Mesenteric fat pad (tissue), 1 donor: ENCODE measurements around the gene TMIE. TPM values are rescaled to one million over a fixed set of nuclear protein-coding genes. Genes with fewer than 3 reads are reported as not detected.

Experiments used
- DNase-seq: peaks from one replicate; pipeline ENCODE4 v3.0.0-alpha.2; 2020; ENCODE audit warnings: low spot score
- total RNA-seq: library from RNA; stranded (reverse); fragmentation: NEBNext Ultra II Directional; extraction: Animal tissue kit (Norgen Biotek cat#: 25700); gene quantifications from one replicate; pipeline ENCODE4 v1.2.1, GENCODE V29; 2021
- donor health status: DM: yes; HTN: yes; CAD: no.

Gene TMIE
- total RNA-seq, 1 donor from 2014 or later = 0.19 TPM

GRCh38 chr3:46668591-46668990 lies 32.6 kb upstream of the TMIE start:
- peak; percentile 74 for DNase-seq

- peak; percentile 87 for DNase-seq
Observed at GRCh38 chr3:46669191-46669999, 31.8 kb upstream of the TMIE start.

- DNase-seq = peak; percentile 71
Observed at GRCh38 chr3:46670000-46670890, 30.9 kb upstream of the TMIE start.

GRCh38 chr3:46670891-46671427 lies 30.2 kb upstream of the TMIE start:
- DNase-seq = peak; percentile 68

GRCh38 chr3:46671541-46672348 lies 29.4 kb upstream of the TMIE start:
- DNase-seq = peak; percentile 81

GRCh38 chr3:46672349-46672695 lies 28.9 kb upstream of the TMIE start:
- DNase-seq = no peak

GRCh38 chr3:46673151-46674030 lies 27.8 kb upstream of the TMIE start:
- DNase-seq = peak; percentile 82

GRCh38 chr3:46674031-46674845 lies 27.0 kb upstream of the TMIE start:
- DNase-seq = peak; percentile 86

- DNase-seq = no peak
Observed at GRCh38 chr3:46675426-46675825, 25.8 kb upstream of the TMIE start.

- no peak for DNase-seq
Observed at GRCh38 chr3:46675843-46676567, 25.2 kb upstream of the TMIE start.

- no peak for DNase-seq
Observed at GRCh38 chr3:46676601-46677410, 24.4 kb upstream of the TMIE start.

GRCh38 chr3:46677411-46677726 lies 23.8 kb upstream of the TMIE start:
- no peak for DNase-seq

- no peak for DNase-seq
Observed at GRCh38 chr3:46678280-46678679, 22.9 kb upstream of the TMIE start.

GRCh38 chr3:46679681-46680080 lies 21.5 kb upstream of the TMIE start:
- DNase-seq = no peak

GRCh38 chr3:46680298-46680826 lies 20.8 kb upstream of the TMIE start:
- DNase-seq = no peak

- no peak for DNase-seq
Observed at GRCh38 chr3:46681387-46681786, 19.8 kb upstream of the TMIE start.

GRCh38 chr3:46681856-46682540 lies 19.2 kb upstream of the TMIE start:
- no peak for DNase-seq
